H1 (cell line): Measurements from ENCODE around the gene HAO2. TPM values are rescaled to one million over a fixed set of nuclear protein-coding genes. Genes with fewer than 3 reads are reported as not detected.

Source experiments
- CTCF ChIA-PET: fragments of 300-600 bp; sonication (Branson Sonifier 250); formaldehyde crosslinking; loops from one replicate; lab custom pipeline; 2021; ENCODE audit not compliant: partially characterized antibody; lab: Charles Lee
- POLR2A ChIA-PET: fragments of 300-600 bp; sonication (Branson Sonifier 250); formaldehyde crosslinking; loops from one replicate; lab custom pipeline; 2021; ENCODE audit warnings: inconsistent platforms; ENCODE audit not compliant: partially characterized antibody; lab: Charles Lee
- DNase-seq, 2 experiments: peaks; one replicate each; pipeline versions ENCODE4 v3.0.0 to v3.0.0-alpha.2; 2010 to 2022; ENCODE audit warnings: low spot score in 2 of 2, low read depth in 1 of 2, mixed read lengths in 1 of 2
- FAIRE-seq: peaks from 2 replicates; lab custom pipeline; 2011; peaks lifted over from hg19 to GRCh38; lab: Jason Lieb, UNC
- H2AFZ ChIP-seq: 2 replicates; pipeline ENCODE4 v1.8.1; 2012; ENCODE audit warnings: low read length, inconsistent platforms
- H2AK5ac ChIP-seq: 2 replicates; pipeline ENCODE4 v1.6.1; 2013; ENCODE audit warnings: low read depth, low read length
- H2BK120ac ChIP-seq: replicated peaks from 2 replicates; pipeline ENCODE3; 2013; ENCODE audit warnings: low read depth, low read length, inconsistent platforms
- H2BK12ac ChIP-seq: 2 replicates; pipeline ENCODE4 v1.6.1; 2013; ENCODE audit warnings: low read depth, low read length
- H2BK15ac ChIP-seq: 2 replicates; pipeline ENCODE4 v1.6.1; 2013; ENCODE audit warnings: low read length
- H2BK20ac ChIP-seq: 2 replicates; pipeline ENCODE4 v1.6.1; 2013; ENCODE audit warnings: low read length
- H2BK5ac ChIP-seq: 2 replicates; pipeline ENCODE4 v1.6.1; 2013; ENCODE audit warnings: low read depth, low read length
- H3K14ac ChIP-seq: 2 replicates; pipeline ENCODE4 v1.6.1; 2013; ENCODE audit warnings: inconsistent platforms; ENCODE audit not compliant: insufficient read length
- H3K18ac ChIP-seq: 2 replicates; pipeline ENCODE4 v1.6.1; 2013; ENCODE audit warnings: low read length; ENCODE audit errors: extremely low read depth
- H3K23ac ChIP-seq: 2 replicates; pipeline ENCODE4 v1.6.1; 2013; ENCODE audit warnings: inconsistent platforms; ENCODE audit not compliant: insufficient read length
- H3K23me2 ChIP-seq: 2 replicates; pipeline ENCODE4 v1.6.1; 2013; ENCODE audit warnings: low read depth, low read length
- H3K27ac ChIP-seq: 2 replicates; pipeline ENCODE4 v1.6.1; 2011; ENCODE audit warnings: low read depth, low read length, inconsistent platforms
- H3K27me3 ChIP-seq, 4 experiments: replicated peaks in 1 of 4; 1 replicate in 1 of 4; 2 replicates in 3 of 4; pipeline versions ENCODE4 v1.6.1 to v1.8.1; 2011 to 2013; ENCODE audit warnings: low read length in 3 of 4, mild to moderate bottlenecking in 3 of 4, inconsistent platforms in 2 of 4, mixed read lengths in 2 of 4, moderate library complexity in 1 of 4; ENCODE audit not compliant: control insufficient read depth in 3 of 4, insufficient read depth in 3 of 4; ENCODE audit errors: extremely low read depth in 1 of 4
- H3K36me3 ChIP-seq, 4 experiments: 2 replicates each; pipeline versions ENCODE4 v1.6.1 to v1.8.1; 2011 to 2013; ENCODE audit warnings: mild to moderate bottlenecking in 4 of 4, low read length in 3 of 4, moderate library complexity in 2 of 4, control low read depth in 1 of 4, inconsistent platforms in 1 of 4; ENCODE audit not compliant: insufficient read depth in 4 of 4, control insufficient read depth in 2 of 4
- H3K4ac ChIP-seq: replicated peaks from 2 replicates; pipeline ENCODE3; 2013; ENCODE audit warnings: low read length, low read depth, mixed read lengths, inconsistent platforms; ENCODE audit not compliant: insufficient read length
- H3K4me1 ChIP-seq, 4 experiments: replicated peaks in 1 of 4; 1 replicate in 1 of 4; 2 replicates in 3 of 4; pipeline versions ENCODE4 v1.6.1 to v1.8.1; 2011 to 2013; ENCODE audit warnings: low read length in 3 of 4, inconsistent platforms in 2 of 4, mixed read lengths in 1 of 4; ENCODE audit not compliant: insufficient read depth in 4 of 4, control insufficient read depth in 3 of 4
- H3K4me2 ChIP-seq, 2 experiments: 2 replicates each; pipeline versions ENCODE4 v1.6.1 to v1.8.1; 2011 to 2013; ENCODE audit warnings: low read depth in 2 of 2, low read length in 2 of 2, control low read depth in 1 of 2, inconsistent platforms in 1 of 2, mild to moderate bottlenecking in 1 of 2; ENCODE audit not compliant: insufficient read depth in 1 of 2
- H3K4me3 ChIP-seq, 4 experiments: fragments of 200-600, 300-600 bp in 1 of 4; sonication (generic), shearing (Covaris generic), sonication (Bioruptor Twin) in 1 of 4; 2 replicates each; pipeline versions ENCODE4 v1.5.1 to v1.8.1; 2011 to 2016; ENCODE audit warnings: low read length in 4 of 4, low read depth in 3 of 4, control low read depth in 2 of 4, inconsistent platforms in 2 of 4, mild to moderate bottlenecking in 2 of 4, mixed read lengths in 1 of 4, moderate library complexity in 1 of 4; ENCODE audit not compliant: insufficient read depth in 2 of 4; ENCODE audit errors: extremely low read depth in 1 of 4
- H3K56ac ChIP-seq: replicated peaks from 2 replicates; pipeline ENCODE3; 2013; ENCODE audit warnings: low read depth, mild to moderate bottlenecking, mixed read lengths, low read length, inconsistent platforms; ENCODE audit not compliant: insufficient read length
- H3K79me1 ChIP-seq: 2 replicates; pipeline ENCODE4 v1.6.1; 2013; ENCODE audit warnings: low read depth, low read length, control low read depth
- H3K79me2 ChIP-seq, 2 experiments: 2 replicates each; pipeline versions ENCODE4 v1.6.1 to v1.8.1; 2012 to 2013; ENCODE audit warnings: low read length in 2 of 2, mild to moderate bottlenecking in 2 of 2, inconsistent platforms in 1 of 2; ENCODE audit not compliant: insufficient read depth in 2 of 2, control insufficient read depth in 1 of 2
- H3K9ac ChIP-seq, 4 experiments: replicated peaks in 1 of 4; 1 replicate in 1 of 4; 2 replicates in 3 of 4; pipeline versions ENCODE4 v1.6.1 to v1.8.1; 2011 to 2013; ENCODE audit warnings: low read depth in 3 of 4, low read length in 3 of 4, control low read depth in 2 of 4, mild to moderate bottlenecking in 2 of 4, moderate library complexity in 2 of 4, inconsistent platforms in 1 of 4; ENCODE audit errors: extremely low read depth in 1 of 4
- H3K9me3 ChIP-seq, 2 experiments: 2 replicates each; pipeline versions ENCODE4 v1.6.1 to v1.8.1; 2012 to 2013; ENCODE audit warnings: mild to moderate bottlenecking in 2 of 2, moderate library complexity in 2 of 2, control low read depth in 1 of 2, inconsistent platforms in 1 of 2, low read depth in 1 of 2, low read length in 1 of 2, mixed read lengths in 1 of 2; ENCODE audit not compliant: insufficient read depth in 2 of 2
- H4K20me1 ChIP-seq, 2 experiments: replicated peaks in 1 of 2; 2 replicates each; pipeline versions ENCODE3 to v1.8.1; 2011 to 2013; ENCODE audit warnings: inconsistent platforms in 2 of 2, low read length in 2 of 2, mild to moderate bottlenecking in 1 of 2; ENCODE audit not compliant: insufficient read depth in 2 of 2, control insufficient read depth in 1 of 2
- H4K5ac ChIP-seq: 2 replicates; pipeline ENCODE4 v1.6.1; 2013; ENCODE audit warnings: low read length, low read depth, mixed read lengths, inconsistent platforms; ENCODE audit not compliant: insufficient read length
- H4K8ac ChIP-seq: 2 replicates; pipeline ENCODE4 v1.8.0; 2013; ENCODE audit warnings: mild to moderate bottlenecking, moderate library complexity, low read length, inconsistent platforms; ENCODE audit not compliant: insufficient read depth; ENCODE audit errors: extremely low read depth
- H4K91ac ChIP-seq: replicated peaks from 2 replicates; pipeline ENCODE3; 2013; ENCODE audit warnings: low read length, mixed read lengths, inconsistent platforms; ENCODE audit not compliant: insufficient read length
- BCL11A ChIP-seq, 2 experiments: IDR thresholded peaks; one replicate each; pipeline ENCODE4 v1.6.1; 2011; ENCODE audit warnings: low read depth in 2 of 2, low read length in 2 of 2, mild to moderate bottlenecking in 2 of 2
- SAP30 ChIP-seq: fragments of 300-600 bp; sonication (generic); IDR thresholded peaks from 2 replicates; pipeline ENCODE4 v1.7.1; 2012; ENCODE audit warnings: low read length, moderate library complexity, mild to moderate bottlenecking, inconsistent platforms; ENCODE audit not compliant: insufficient read depth, insufficient replicate concordance
- TAF1 ChIP-seq: IDR thresholded peaks from 2 replicates; pipeline ENCODE4 v1.6.1; 2011; ENCODE audit warnings: mild to moderate bottlenecking, low read depth, low read length
- WGBS, 2 experiments: shearing (Covaris generic) in 1 of 2; methylation state at CpG; one replicate each; pipeline versions ENCODE4 v1.1.6 to v1.1.7; 2013 to 2015; ENCODE audit warnings: low lambda C conversion rate in 2 of 2, mixed read lengths in 2 of 2, inconsistent platforms in 1 of 2, low coverage in 1 of 2, missing lambda C conversion rate in 1 of 2; ENCODE audit not compliant: insufficient replicate concordance in 2 of 2, insufficient coverage in 1 of 2, insufficient read length in 1 of 2; ENCODE audit errors: extremely low coverage in 1 of 2, missing lambda C conversion rate in 1 of 2; 5-methylcytosine and 5-hydroxymethylcytosine counted together
- polyA plus RNA-seq, 7 experiments: library from polyadenylated mRNA; depleted of rRNA in 3 of 7; stranded (reverse) in 5 of 7; unstranded in 2 of 7; fragments of >200 nt in 5 of 7; fragments of 200-250 nt in 2 of 7; gene quantifications; 1 replicate in 5 of 7; 2 replicates in 1 of 7; 4 replicates in 1 of 7; pipeline versions ENCODE4 v1.2.1 to v1.2.3, GENCODE V29; 2011 to 2013; ENCODE audit warnings: missing spikeins in 2 of 7, mixed read lengths in 2 of 7
- total RNA-seq: library from RNA; stranded (reverse); fragmentation: NEBNext Ultra II Directional; extraction: Animal tissue kit (Norgen Biotek cat#: 25700); gene quantifications from 2 replicates; pipeline ENCODE4 v1.2.1, GENCODE V29; 2021
- TF ChIP-seq, protein P1 (sequence below): IDR thresholded peaks from 2 replicates; pipeline ENCODE4 v1.6.1; 2012; ENCODE audit warnings: inconsistent platforms

Gene HAO2
- total and polyA plus RNA-seq, 2 of the 8 experiments (the other 6 are each of a cell fraction or from before 2014, with no cell fraction given): not detected

DNA sequence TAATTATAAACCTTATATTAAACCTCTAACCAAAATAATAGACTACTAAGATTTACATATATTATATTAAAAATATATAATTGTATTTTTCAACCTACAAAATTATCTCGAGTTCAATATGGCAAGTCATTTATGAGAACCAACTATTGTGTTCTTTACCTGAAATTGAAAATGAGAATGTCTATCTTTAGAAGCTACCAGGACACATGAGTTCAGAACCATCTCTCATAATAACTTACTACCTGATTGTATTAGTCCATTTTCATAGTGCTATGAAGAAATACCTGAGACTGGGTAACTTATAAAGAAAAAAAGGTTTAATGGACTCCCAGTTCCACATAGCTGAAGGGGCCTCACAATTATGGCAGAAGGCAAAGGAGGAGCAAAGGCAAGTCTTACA is 6.8 kb downstream of the HAO2 start:
- no peak overlapping the region for H3K18ac ChIP-seq
- H2BK120ac ChIP-seq: no peak overlapping the region
- H3K4me1 ChIP-seq: peaks cover 0 to 3% (median 0%) of the 10 kb centered on the region in 4 experiments; a peak in 2 of 7 replicates
- H2BK12ac ChIP-seq: no peak overlapping the region
- H2AK5ac ChIP-seq: no peak overlapping the region
- no peak overlapping the region for H3K4me2 ChIP-seq
- H3K27me3 ChIP-seq: no peaks in the 10 kb centered on the region
- no peaks in the 10 kb centered on the region for H3K9me3 ChIP-seq
- H3K23me2 ChIP-seq: no peaks in the 10 kb centered on the region
- H4K20me1 ChIP-seq: no peaks in the 10 kb centered on the region
- H3K14ac ChIP-seq: no peak overlapping the region
- CTCF ChIA-PET: interaction anchor here (0.7 to 3.3 kb wide), 8 partner anchors 9 to 197 kb away, joined by 3 to 31 read pairs (median 3); no protein-coding TSS in a partner anchor
- H4K5ac ChIP-seq: no peak overlapping the region
- no peaks in the 10 kb centered on the region for H3K79me2 ChIP-seq
- DNase-seq: no peak
- TF ChIP-seq TAF1: no peak
- no peak for TF ChIP-seq BCL11A (IDR thresholded peaks at IDR 0.05; ENCODE audit: low read depth in 2 of 2, low read length in 2 of 2)
- TF ChIP-seq SAP30: no peak
- TF ChIP-seq, protein P1, sequence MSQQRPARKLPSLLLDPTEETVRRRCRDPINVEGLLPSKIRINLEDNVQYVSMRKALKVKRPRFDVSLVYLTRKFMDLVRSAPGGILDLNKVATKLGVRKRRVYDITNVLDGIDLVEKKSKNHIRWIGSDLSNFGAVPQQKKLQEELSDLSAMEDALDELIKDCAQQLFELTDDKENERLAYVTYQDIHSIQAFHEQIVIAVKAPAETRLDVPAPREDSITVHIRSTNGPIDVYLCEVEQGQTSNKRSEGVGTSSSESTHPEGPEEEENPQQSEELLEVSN: no peak
- no peak overlapping the region for H3K27ac ChIP-seq
- POLR2A ChIA-PET: no interaction called here
- H3K9ac ChIP-seq: no peak overlapping the region
- no peaks in the 10 kb centered on the region for H3K79me1 ChIP-seq
- no peak overlapping the region for H3K4ac ChIP-seq
- 88% methylated on average over 1 of the region's 1 CpG; no CpG with 5 or more reads in 1 of the 2 experiments for WGBS, 2 experiments
- H2BK20ac ChIP-seq: no peak overlapping the region
- H3K23ac ChIP-seq: no peak overlapping the region
- no peak overlapping the region for H3K56ac ChIP-seq
- no peak for FAIRE-seq
- H4K91ac ChIP-seq: no peak overlapping the region
- no peaks in the 10 kb centered on the region for H3K36me3 ChIP-seq
- no peak overlapping the region for H4K8ac ChIP-seq
- no peak overlapping the region for H2BK5ac ChIP-seq
- H2AFZ ChIP-seq: no peak overlapping the region
- H2BK15ac ChIP-seq: no peak overlapping the region
- no peak overlapping the region for H3K4me3 ChIP-seq
